Vagina (tissue), 2 donors: Measurements from ENCODE around the gene COX15. TPM values are rescaled to one million over a fixed set of nuclear protein-coding genes. Genes with fewer than 3 reads are reported as not detected.

Experiments used
- DNase-seq, 2 donors: peaks; one replicate each; pipeline ENCODE4 v3.0.0-alpha.2; 2017; ENCODE audit errors: extremely low spot score in 2 of 2
- H3K27ac ChIP-seq: fragments of 200-600 bp; sonication (generic); one replicate; pipeline ENCODE4 v1.5.1; 2019
- H3K27me3 ChIP-seq: fragments of 200-600 bp; sonication (generic); one replicate; pipeline ENCODE4 v1.5.1; 2019
- H3K36me3 ChIP-seq, 2 donors: fragments of 200-600 bp; sonication (generic); one replicate each; pipeline ENCODE4 v1.5.1; 2017 to 2019
- H3K4me1 ChIP-seq: fragments of 200-600 bp; sonication (generic); one replicate; pipeline ENCODE4 v1.5.1; 2019
- H3K4me3 ChIP-seq, 2 donors: fragments of 200-600 bp; sonication (generic); 1 replicate in 1 of 2; 2 replicates in 1 of 2; pipeline ENCODE4 v1.5.1; 2016 to 2019
- H3K9me3 ChIP-seq: fragments of 200-600 bp; sonication (generic); one replicate; pipeline ENCODE4 v1.5.1; 2019
- POLR2A ChIP-seq, 2 donors: fragments of 450-650 bp; IDR thresholded peaks; one replicate each; pipeline ENCODE4 v1.6.1; 2017; ENCODE audit warnings: antibody characterized with exemption in 2 of 2, mild to moderate bottlenecking in 2 of 2, moderate library complexity in 2 of 2
- POLR2AphosphoS5 ChIP-seq, 2 donors: sonication (generic); formaldehyde crosslinking; IDR thresholded peaks; one replicate each; pipeline ENCODE4 v1.9.0; 2017; ENCODE audit warnings: antibody characterized with exemption in 2 of 2, mild to moderate bottlenecking in 2 of 2, low read depth in 1 of 2; ENCODE audit not compliant: insufficient read depth in 1 of 2
- intact Hi-C: fragments of 100-400 bp; cut with DNase I; formaldehyde crosslinking; loops from one replicate; pipeline ENCODE4 v1.15.1; 2023
- total RNA-seq: library from RNA; depleted of rRNA; stranded (reverse); fragments of >200 nt; gene quantifications from one replicate; pipeline ENCODE4 v1.2.3, GENCODE V29; 2016
- TF ChIP-seq, protein P1 (sequence below), 3 experiments: fragments of 450-650 bp in 2 of 3; fragments of 200-600 bp in 1 of 3; sonication (generic) in 1 of 3; IDR thresholded peaks; one replicate each; pipeline ENCODE4 v1.5.1; 2017 to 2019; ENCODE audit warnings: antibody characterized with exemption in 3 of 3, mild to moderate bottlenecking in 2 of 3, moderate library complexity in 2 of 3

COX15 gene
- total RNA-seq, 1 donor from 2014 or later = 19.2 TPM

- no peak overlapping the region for H3K27ac ChIP-seq
- TF ChIP-seq POLR2AphosphoS5 (IDR thresholded peaks at IDR 0.05; ENCODE audit: insufficient read depth in 1 of 2, low read depth in 1 of 2) (no peak), POLR2A (IDR thresholded peaks at IDR 0.05) (no peak)
- TF ChIP-seq, protein P1, sequence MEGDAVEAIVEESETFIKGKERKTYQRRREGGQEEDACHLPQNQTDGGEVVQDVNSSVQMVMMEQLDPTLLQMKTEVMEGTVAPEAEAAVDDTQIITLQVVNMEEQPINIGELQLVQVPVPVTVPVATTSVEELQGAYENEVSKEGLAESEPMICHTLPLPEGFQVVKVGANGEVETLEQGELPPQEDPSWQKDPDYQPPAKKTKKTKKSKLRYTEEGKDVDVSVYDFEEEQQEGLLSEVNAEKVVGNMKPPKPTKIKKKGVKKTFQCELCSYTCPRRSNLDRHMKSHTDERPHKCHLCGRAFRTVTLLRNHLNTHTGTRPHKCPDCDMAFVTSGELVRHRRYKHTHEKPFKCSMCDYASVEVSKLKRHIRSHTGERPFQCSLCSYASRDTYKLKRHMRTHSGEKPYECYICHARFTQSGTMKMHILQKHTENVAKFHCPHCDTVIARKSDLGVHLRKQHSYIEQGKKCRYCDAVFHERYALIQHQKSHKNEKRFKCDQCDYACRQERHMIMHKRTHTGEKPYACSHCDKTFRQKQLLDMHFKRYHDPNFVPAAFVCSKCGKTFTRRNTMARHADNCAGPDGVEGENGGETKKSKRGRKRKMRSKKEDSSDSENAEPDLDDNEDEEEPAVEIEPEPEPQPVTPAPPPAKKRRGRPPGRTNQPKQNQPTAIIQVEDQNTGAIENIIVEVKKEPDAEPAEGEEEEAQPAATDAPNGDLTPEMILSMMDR (IDR thresholded peaks at IDR 0.05) = no peak
Measured at GRCh38 chr10:99765672-99766301, 33.9 kb upstream of the COX15 start.

GRCh38 chr10:99761365-99761764 lies 29.4 kb upstream of the COX15 start:
- TF ChIP-seq POLR2A (IDR thresholded peaks at IDR 0.05) (no peak), POLR2AphosphoS5 (IDR thresholded peaks at IDR 0.05; ENCODE audit: insufficient read depth in 1 of 2, low read depth in 1 of 2) (no peak)
- TF ChIP-seq, protein P1 (IDR thresholded peaks at IDR 0.05) = no peak
- Histone ChIP-seq H3K36me3 (peaks cover 0 to 29% of the 10 kb centered on the region in 2 donors), H3K27ac (no peak overlapping the region), H3K4me1 (no peaks in the 10 kb centered on the region), H3K4me3 (no peak overlapping the region), H3K27me3 (no peaks in the 10 kb centered on the region), H3K9me3 (no peaks in the 10 kb centered on the region)
- no peak for DNase-seq
- intact Hi-C loops = no loop called here

More at GRCh38 chr10:99765672-99766301, 33.9 kb upstream of the COX15 start:
- Histone ChIP-seq H3K4me3 (no peak overlapping the region), H3K36me3 (no peaks in the 10 kb centered on the region), H3K4me1 (no peaks in the 10 kb centered on the region), H3K9me3 (no peaks in the 10 kb centered on the region), H3K27me3 (no peaks in the 10 kb centered on the region)
- no peak for DNase-seq
- intact Hi-C loops = no loop called here

DNA sequence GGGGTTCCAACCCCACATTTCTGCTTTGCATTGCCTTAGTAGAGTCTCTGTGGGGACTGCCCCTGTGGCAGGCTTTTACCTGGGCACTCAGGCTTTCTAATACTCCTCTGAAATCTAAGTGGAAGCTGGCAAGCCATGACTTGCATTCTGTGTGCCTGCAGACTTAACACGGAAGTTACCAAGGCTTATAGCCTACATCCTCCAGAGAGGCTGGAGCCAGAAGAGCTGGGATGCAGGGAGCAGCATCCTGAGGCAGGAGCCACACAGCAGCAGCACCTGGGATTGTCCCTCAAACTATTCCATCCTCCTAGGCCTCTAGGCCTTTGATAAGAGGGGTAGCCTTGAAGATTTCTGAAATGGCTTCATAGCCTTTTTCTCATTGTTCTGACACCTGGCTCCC lies 28.4 kb upstream of the COX15 start:
- TF ChIP-seq POLR2AphosphoS5 (IDR thresholded peaks at IDR 0.05; ENCODE audit: insufficient read depth in 1 of 2, low read depth in 1 of 2) = no peak
- TF ChIP-seq, protein P1 (IDR thresholded peaks at IDR 0.05) = no peak
- no peak for TF ChIP-seq POLR2A (IDR thresholded peaks at IDR 0.05)
- Histone ChIP-seq H3K36me3 (peaks cover 0 to 39% of the 10 kb centered on the region in 2 donors), H3K4me3 (no peak overlapping the region), H3K4me1 (no peaks in the 10 kb centered on the region), H3K27ac (no peak overlapping the region), H3K9me3 (no peaks in the 10 kb centered on the region), H3K27me3 (no peaks in the 10 kb centered on the region)
- no peak for DNase-seq
- intact Hi-C loops = no loop called here

DNA sequence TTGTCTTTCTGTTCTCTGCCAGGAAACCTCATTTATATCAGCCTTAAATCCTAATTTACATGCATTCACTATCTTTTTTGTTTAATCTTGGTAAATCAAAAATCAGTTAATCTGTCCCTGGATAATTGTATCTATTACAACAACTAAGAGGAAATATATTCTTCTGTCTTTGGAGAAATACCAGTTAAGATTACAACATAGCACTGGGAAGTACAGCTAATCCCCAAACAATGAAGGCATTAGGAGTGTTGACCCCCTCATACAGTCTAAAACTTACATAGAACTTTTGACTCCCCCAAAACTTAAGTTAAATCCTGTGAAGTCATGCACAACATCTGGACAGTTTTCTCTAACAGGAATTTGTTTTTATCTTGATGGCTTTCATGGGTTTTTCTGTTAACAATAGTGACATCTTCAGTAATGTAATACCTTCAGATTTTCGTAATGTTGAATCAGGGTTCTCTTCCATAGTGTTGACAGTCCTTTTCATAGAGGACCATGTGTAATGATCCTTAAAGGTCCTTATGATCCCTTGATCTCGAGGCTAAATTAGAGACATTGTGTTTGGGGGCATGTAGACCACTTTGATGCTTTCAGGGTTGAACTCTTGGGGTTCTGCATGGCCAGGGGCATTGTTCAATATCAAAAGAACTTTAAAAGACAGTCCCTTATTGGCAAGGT lies 26.4 kb upstream of the COX15 start:
- Histone ChIP-seq H3K27ac (no peak overlapping the region), H3K4me1 (no peaks in the 10 kb centered on the region), H3K4me3 (no peak overlapping the region), H3K27me3 (no peaks in the 10 kb centered on the region), H3K36me3 (peaks cover 0 to 57% of the 10 kb centered on the region in 2 donors), H3K9me3 (no peaks in the 10 kb centered on the region)
- no peak for TF ChIP-seq POLR2AphosphoS5 (IDR thresholded peaks at IDR 0.05; ENCODE audit: insufficient read depth in 1 of 2, low read depth in 1 of 2)
- TF ChIP-seq, protein P1 (IDR thresholded peaks at IDR 0.05) = no peak
- TF ChIP-seq POLR2A (IDR thresholded peaks at IDR 0.05) = no peak
- DNase-seq = no peak
- intact Hi-C loops = no loop called here

- peaks cover 0 to 72% of the 10 kb centered on the region in 2 donors for H3K36me3 ChIP-seq
Measured at GRCh38 chr10:99756159-99756558, 24.2 kb upstream of the COX15 start.

More at GRCh38 chr10:99756159-99756558, 24.2 kb upstream of the COX15 start:
- H3K4me1 ChIP-seq = no peaks in the 10 kb centered on the region
- H3K4me3 ChIP-seq = no peak overlapping the region
- no peak for DNase-seq
- H3K27me3 ChIP-seq = no peaks in the 10 kb centered on the region
- TF ChIP-seq POLR2AphosphoS5 (IDR thresholded peaks at IDR 0.05; ENCODE audit: insufficient read depth in 1 of 2, low read depth in 1 of 2) (no peak), POLR2A (IDR thresholded peaks at IDR 0.05) (no peak)
- TF ChIP-seq, protein P1 (IDR thresholded peaks at IDR 0.05) = no peak
- H3K27ac ChIP-seq = no peak overlapping the region
- H3K9me3 ChIP-seq = no peaks in the 10 kb centered on the region
- intact Hi-C loops = no loop called here
